Endothelial cell of umbilical vein (primary cell): ENCODE data around the gene WRAP73. TPM values are rescaled to one million over a fixed set of nuclear protein-coding genes. Genes with fewer than 3 reads are reported as not detected.

Experiments
- BruUV-seq: library from RNA; stranded (reverse); fragments of 400-500 nt; replicated peaks from 2 replicates; lab custom pipeline; 2021; lab: Mats Ljungman, UMichigan
- CTCF ChIA-PET: fragments of 300-600, 350-600 bp; sonication (Branson Sonifier 250); formaldehyde crosslinking; loops from one replicate; lab custom pipeline; 2021; ENCODE audit warnings: antibody characterized with exemption, inconsistent platforms; lab: Charles Lee
- POLR2A ChIA-PET: fragments of 300-600, 350-600 bp; sonication (Branson Sonifier 250); formaldehyde crosslinking; loops from one replicate; lab custom pipeline; 2021; ENCODE audit warnings: antibody characterized with exemption, inconsistent platforms; lab: Charles Lee
- DNase-seq: peaks from one replicate; pipeline ENCODE4 v3.0.0-alpha.2; 2011; ENCODE audit warnings: low read depth, low spot score
- FAIRE-seq: peaks from 2 replicates; lab custom pipeline; 2011; peaks lifted over from hg19 to GRCh38; lab: Jason Lieb, UNC
- H2AFZ ChIP-seq: 2 replicates; pipeline ENCODE4 v1.6.0; 2012; ENCODE audit warnings: low read depth, low read length, control low read depth, inconsistent platforms
- H3K27ac ChIP-seq: 2 replicates; pipeline ENCODE4 v1.5.1; 2011; ENCODE audit warnings: low read depth, mild to moderate bottlenecking, control low read depth, low read length, moderate library complexity; ENCODE audit not compliant: insufficient read depth
- H3K27me3 ChIP-seq, 2 experiments: 2 replicates each; pipeline versions ENCODE4 v1.6.0 to v1.6.1; 2011; ENCODE audit warnings: low read length in 2 of 2, mixed read lengths in 1 of 2; ENCODE audit not compliant: control insufficient read depth in 2 of 2, insufficient read depth in 2 of 2
- H3K36me3 ChIP-seq, 2 experiments: 2 replicates in 1 of 2; 3 replicates in 1 of 2; pipeline ENCODE4 v1.5.1; 2011; ENCODE audit warnings: low read length in 2 of 2, mild to moderate bottlenecking in 1 of 2, moderate library complexity in 1 of 2; ENCODE audit not compliant: control insufficient read depth in 2 of 2, insufficient read depth in 2 of 2; ENCODE audit errors: extremely low read depth in 1 of 2
- H3K4me1 ChIP-seq: 3 replicates; pipeline ENCODE4 v1.5.1; 2011; ENCODE audit warnings: mild to moderate bottlenecking, low read length; ENCODE audit not compliant: control insufficient read depth, insufficient read depth; ENCODE audit errors: extremely low read depth
- H3K4me2 ChIP-seq: 2 replicates; pipeline ENCODE4 v1.6.1; 2011; ENCODE audit warnings: low read length, control low read depth, mixed read lengths; ENCODE audit not compliant: insufficient read depth
- H3K4me3 ChIP-seq, 3 experiments: fragments of 200-600 bp in 1 of 3; sonication (generic), shearing (Covaris generic) in 1 of 3; replicated peaks in 1 of 3; 2 replicates each; pipeline ENCODE4 v1.5.1; 2011 to 2016; ENCODE audit warnings: control low read depth in 3 of 3, low read length in 3 of 3, mild to moderate bottlenecking in 2 of 3, inconsistent platforms in 1 of 3, low read depth in 1 of 3, moderate library complexity in 1 of 3; ENCODE audit not compliant: insufficient read depth in 1 of 3
- H3K79me2 ChIP-seq: 2 replicates; pipeline ENCODE4 v1.6.0; 2012; ENCODE audit warnings: low read length, inconsistent platforms; ENCODE audit not compliant: control insufficient read depth, insufficient read depth
- H3K9ac ChIP-seq: replicated peaks from 2 replicates; pipeline ENCODE3; 2011; ENCODE audit warnings: low read length, control low read depth; ENCODE audit not compliant: insufficient read depth; ENCODE audit errors: extremely low read depth
- H3K9me1 ChIP-seq: replicated peaks from 3 replicates; pipeline ENCODE4 v1.6.0; 2011; ENCODE audit warnings: mild to moderate bottlenecking, low read length; ENCODE audit not compliant: control insufficient read depth, insufficient read depth; ENCODE audit errors: extremely low read depth
- H3K9me3 ChIP-seq: replicated peaks from 2 replicates; pipeline ENCODE4 v1.5.1; 2012; ENCODE audit warnings: low read length, inconsistent platforms; ENCODE audit not compliant: control insufficient read depth, insufficient read depth
- H4K20me1 ChIP-seq: replicated peaks from 2 replicates; pipeline ENCODE3; 2011; ENCODE audit warnings: mild to moderate bottlenecking, low read length; ENCODE audit not compliant: control insufficient read depth, insufficient read depth; ENCODE audit errors: extremely low read depth
- CTCF ChIP-seq, 2 donors: IDR thresholded peaks; 1 replicate in 1 of 2; 2 replicates in 1 of 2; pipeline ENCODE4 v1.5.1; 2011; ENCODE audit warnings: low read length in 2 of 2, mild to moderate bottlenecking in 2 of 2, moderate library complexity in 2 of 2, control low read depth in 1 of 2, inconsistent platforms in 1 of 2, low read depth in 1 of 2; ENCODE audit not compliant: insufficient read depth in 1 of 2; ENCODE audit errors: extremely low read depth in 1 of 2
- EZH2 ChIP-seq: IDR thresholded peaks from 2 replicates; pipeline ENCODE4 v1.6.1; 2012; ENCODE audit warnings: borderline replicate concordance, low read depth, mild to moderate bottlenecking, moderate library complexity, low read length, inconsistent platforms; ENCODE audit not compliant: severe bottlenecking
- FOS ChIP-seq: IDR thresholded peaks from 2 replicates; pipeline ENCODE4 v1.6.1; 2011; ENCODE audit warnings: mild to moderate bottlenecking, low read length, moderate library complexity, borderline replicate concordance; ENCODE audit not compliant: insufficient read depth
- GATA2 ChIP-seq: IDR thresholded peaks from 2 replicates; pipeline ENCODE4 v1.7.0; 2011; ENCODE audit warnings: low read depth, mild to moderate bottlenecking, moderate library complexity, mixed read lengths, low read length; ENCODE audit not compliant: insufficient read length, insufficient read depth
- JUN ChIP-seq: IDR thresholded peaks from 2 replicates; pipeline ENCODE4 v1.6.1; 2011; ENCODE audit warnings: borderline replicate concordance, low read depth; ENCODE audit not compliant: insufficient read length, insufficient read depth
- MYC ChIP-seq: IDR thresholded peaks from one replicate; pipeline ENCODE4 v1.6.1; 2011; ENCODE audit warnings: mild to moderate bottlenecking, low read depth, low read length
- POLR2A ChIP-seq: IDR thresholded peaks from 2 replicates; pipeline ENCODE4 v1.6.1; 2012; ENCODE audit warnings: low read depth, mild to moderate bottlenecking, control low read depth, low read length
- POLR2AphosphoS5 ChIP-seq: IDR thresholded peaks from 2 replicates; pipeline ENCODE4 v1.6.1; 2012; ENCODE audit warnings: low read depth, mild to moderate bottlenecking, control low read depth, low read length, moderate library complexity; ENCODE audit not compliant: insufficient read depth
- dilution Hi-C: fragments of 300-500 bp; cut with MboI; formaldehyde crosslinking; loops from one replicate; pipeline ENCODE4 v1.15.0; 2019; ENCODE audit warnings: low sequenced_read_pairs; ENCODE audit not compliant: extremely low pct_ligation_motif_present
- intact Hi-C: fragments of 100-400 bp; cut with micrococcal nuclease; formaldehyde crosslinking; loops from one replicate; pipeline ENCODE4 v1.10.0; 2022
- polyA plus RNA-seq, 4 experiments: library from polyadenylated mRNA; depleted of rRNA in 3 of 4; stranded (reverse) in 3 of 4; unstranded in 1 of 4; fragments of >200 nt; gene quantifications; 2 replicates each; pipeline versions ENCODE4 v1.2.1 to v1.2.3, GENCODE V29; 2011 to 2012; ENCODE audit warnings: missing spikeins in 1 of 4
- total RNA-seq: library from RNA; stranded (reverse); gene quantifications from 2 replicates; pipeline ENCODE4 v1.2.3, GENCODE V29; 2021
- TF ChIP-seq, protein P1 (sequence below): IDR thresholded peaks from 2 replicates; pipeline ENCODE4 v1.6.1; 2011; ENCODE audit not compliant: insufficient read depth, insufficient read length

Gene WRAP73
- total and polyA plus RNA-seq, 2 donors (not counting 3 experiments of a cell fraction or from before 2014, with no cell fraction given) = 23.0 to 50.7 TPM

GRCh38 chr1:3670823-3671265, 20.9 kb upstream of the WRAP73 start:
- no peak for DNase-seq
- H3K9me3 ChIP-seq = no peaks in the 10 kb centered on the region
- no peak overlapping the region for H3K9ac ChIP-seq
- dilution Hi-C loops (no loop called here), intact Hi-C loops (no loop called here)
- TF ChIP-seq FOS = no peak
- H3K9me1 ChIP-seq = no peaks in the 10 kb centered on the region
- no peaks in the 10 kb centered on the region for H3K27me3 ChIP-seq
- H4K20me1 ChIP-seq = no peaks in the 10 kb centered on the region
- H3K27ac ChIP-seq = no peak overlapping the region
- no peak overlapping the region for H3K4me2 ChIP-seq
- CTCF ChIA-PET = interaction anchor here (2.3 kb wide), 1 partner anchor 54 kb away, joined by 6 read pairs; no protein-coding TSS in a partner anchor
- BruUV-seq = no TSS peak
- POLR2A ChIA-PET = no interaction called here
- H3K4me3 ChIP-seq = no peak overlapping the region
- H2AFZ ChIP-seq = no peak overlapping the region
- FAIRE-seq = no peak
- no peaks in the 10 kb centered on the region for H3K79me2 ChIP-seq
- H3K4me1 ChIP-seq = peaks cover 6% of the 10 kb centered on the region
- no peaks in the 10 kb centered on the region for H3K36me3 ChIP-seq

DNA sequence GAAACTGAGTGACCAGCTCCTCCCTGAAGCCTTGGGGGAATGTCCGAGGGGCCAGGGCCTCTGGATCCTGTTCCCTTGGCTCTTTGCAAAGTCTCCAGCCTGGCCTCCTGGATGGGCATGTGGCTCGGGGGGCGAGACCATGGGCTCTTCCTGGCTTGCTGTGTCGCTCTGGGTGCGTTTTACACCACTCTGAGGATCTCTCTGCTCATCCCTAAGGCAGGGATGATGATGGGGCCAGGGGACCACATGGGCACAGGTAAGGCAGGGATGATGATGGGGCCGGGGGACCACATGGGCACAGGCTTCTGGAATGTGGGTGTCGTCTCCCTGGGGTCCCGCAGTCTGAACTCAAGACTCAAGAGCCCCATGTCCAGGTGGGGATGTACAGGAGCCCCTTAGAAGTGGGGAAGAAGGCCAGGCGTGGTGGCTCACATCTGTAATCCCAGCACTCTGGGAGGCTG, 20.1 kb upstream of the WRAP73 start:
- no peaks in the 10 kb centered on the region for H3K27me3 ChIP-seq
- no peak overlapping the region for H3K9ac ChIP-seq
- dilution Hi-C loops (no loop called here), intact Hi-C loops (no loop called here)
- H3K4me3 ChIP-seq = no peak overlapping the region
- H4K20me1 ChIP-seq = no peaks in the 10 kb centered on the region
- H3K9me3 ChIP-seq = no peaks in the 10 kb centered on the region
- FAIRE-seq (no peak), DNase-seq (no peak)
- H3K27ac ChIP-seq = no peak overlapping the region
- H3K36me3 ChIP-seq = no peaks in the 10 kb centered on the region
- POLR2A ChIA-PET = no interaction called here
- H3K4me1 ChIP-seq = peaks cover 6% of the 10 kb centered on the region
- CTCF ChIA-PET = interaction anchor here (1.1 to 2.3 kb wide), 2 partner anchors 10 to 54 kb away, joined by 3 to 6 read pairs; no protein-coding TSS in a partner anchor
- no peak overlapping the region for H2AFZ ChIP-seq
- BruUV-seq = no TSS peak
- H3K9me1 ChIP-seq = no peaks in the 10 kb centered on the region
- no peak for TF ChIP-seq JUN
- TF ChIP-seq MYC = no peak
- TF ChIP-seq FOS = no peak
- TF ChIP-seq EZH2 = no peak
- no peak for TF ChIP-seq POLR2A
- no peak for TF ChIP-seq GATA2
- TF ChIP-seq POLR2AphosphoS5 = no peak
- TF ChIP-seq, protein P1, sequence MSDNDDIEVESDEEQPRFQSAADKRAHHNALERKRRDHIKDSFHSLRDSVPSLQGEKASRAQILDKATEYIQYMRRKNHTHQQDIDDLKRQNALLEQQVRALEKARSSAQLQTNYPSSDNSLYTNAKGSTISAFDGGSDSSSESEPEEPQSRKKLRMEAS = no peak
- TF ChIP-seq CTCF (IDR thresholded peaks at IDR 0.05; ENCODE audit: extremely low read depth in 1 of 2, insufficient read depth in 1 of 2, low read depth in 1 of 2, low read length in 2 of 2) = no peak
- no peaks in the 10 kb centered on the region for H3K79me2 ChIP-seq
- no peak overlapping the region for H3K4me2 ChIP-seq
